HG02943 (cell line): ENCODE measurements around the gene PSME1.
A peak's percentile ranks its signal among the peaks of the same experiment; 100 is the strongest.
"Not testable (repeated sequence)": the region's sequence is repeated elsewhere in the genome, so short reads cannot be mapped to it uniquely, and the experiment has no call there.

Source experiments
- ATAC-seq: cut with Tn5 transposase; IDR thresholded peaks from one replicate; pipeline ENCODE4 v1.9.1; 2021; ENCODE audit warnings: mild to moderate bottlenecking, low read depth, moderate library complexity; ENCODE audit not compliant: unreplicated experiment

PSME1 gene

DNA sequence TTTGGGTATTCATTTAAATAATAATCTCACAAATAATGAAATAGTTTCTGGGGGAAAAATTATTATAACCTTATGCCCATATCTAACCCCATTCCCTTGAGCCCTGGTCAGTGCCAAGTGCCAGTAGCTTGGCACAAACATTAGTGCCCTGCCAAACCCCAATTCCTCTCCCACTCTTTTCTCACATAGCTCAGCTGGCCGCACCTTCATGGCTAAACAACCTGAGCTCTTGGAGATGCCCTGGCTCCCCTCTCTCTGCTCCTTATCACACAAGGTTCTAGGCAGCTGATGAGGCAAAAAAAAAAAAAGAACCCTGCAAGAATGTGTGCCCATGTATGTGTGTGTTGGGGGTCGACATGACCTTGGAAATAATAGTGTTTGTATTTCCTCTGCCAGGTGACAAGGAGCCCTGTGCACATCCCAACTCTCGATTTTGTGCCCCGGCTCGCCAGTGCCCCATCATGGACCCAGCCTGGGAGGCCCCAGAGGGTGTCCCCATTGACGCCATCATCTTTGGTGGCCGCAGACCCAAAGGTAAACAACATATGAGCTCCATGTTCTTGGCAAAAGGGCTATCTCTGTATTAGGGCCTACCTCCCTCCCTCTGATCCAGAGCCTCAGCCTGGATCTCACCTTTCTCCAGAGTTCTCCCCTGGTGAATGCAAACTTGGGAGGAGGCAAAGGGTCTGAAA lies 33.5 kb upstream of the PSME1 start:
- no peak for ATAC-seq

GRCh38 chr14:24103451-24103850 lies 32.5 kb upstream of the PSME1 start:
- no peak for ATAC-seq

DNA sequence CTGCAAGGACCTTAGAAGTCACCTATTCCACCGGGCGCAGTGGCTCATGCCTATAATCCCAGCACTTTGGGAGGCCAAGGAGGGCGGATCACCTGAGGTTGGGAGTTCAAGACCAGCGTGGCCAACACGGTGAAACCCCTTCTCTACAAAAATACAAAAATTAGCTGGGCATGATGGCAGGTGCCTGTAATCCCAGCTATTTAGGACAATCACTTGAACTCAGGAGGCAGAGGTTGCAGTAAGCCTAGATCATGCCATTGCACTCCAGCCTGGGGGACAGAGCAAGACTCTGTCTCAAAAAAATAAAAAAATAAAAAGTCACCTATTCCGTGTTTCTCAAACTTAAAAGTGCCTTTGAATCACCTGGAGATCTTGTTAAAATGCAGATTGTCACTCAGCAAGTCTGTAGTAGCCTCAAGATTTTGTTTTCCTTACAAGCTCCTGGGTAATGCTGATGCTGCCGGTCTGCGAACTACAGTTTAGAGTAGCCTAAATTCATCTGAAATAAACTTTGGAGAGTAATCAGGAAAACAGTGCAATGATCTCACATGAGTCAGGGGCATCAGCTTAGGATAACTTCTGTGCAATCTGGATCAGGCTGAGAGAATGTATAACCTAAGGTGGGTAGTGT lies 30.3 kb upstream of the PSME1 start:
- ATAC-seq = not testable (repeated sequence)

DNA sequence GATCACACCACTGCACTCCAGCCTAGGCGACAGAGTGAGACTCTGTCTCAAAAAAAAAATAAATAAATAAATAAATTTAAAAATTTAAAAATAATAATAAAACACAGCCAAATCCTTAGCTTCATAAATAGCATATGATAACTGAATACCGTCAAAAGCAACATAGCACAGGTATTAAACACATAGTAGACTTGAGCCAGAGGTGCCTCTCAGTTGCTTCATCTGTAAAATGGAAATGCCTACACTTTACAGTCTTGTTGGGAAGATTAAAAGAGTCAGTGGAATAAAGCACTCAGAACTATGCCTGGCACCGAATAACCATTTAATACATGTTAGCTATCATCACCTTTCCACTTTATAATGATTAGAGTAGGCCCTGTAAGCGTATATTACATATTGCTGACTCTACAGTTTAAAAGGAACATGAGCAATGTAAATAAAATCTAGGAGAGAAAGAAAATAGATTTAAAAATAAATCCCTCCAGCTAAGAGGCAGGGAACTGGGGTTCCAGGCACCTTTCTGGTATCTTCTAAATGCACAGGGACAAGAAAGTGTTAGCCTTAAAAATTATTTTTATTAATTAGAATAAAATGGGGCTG lies 29.2 kb upstream of the PSME1 start:
- no peak for ATAC-seq

GRCh38 chr14:24108336-24108874 lies 27.6 kb upstream of the PSME1 start:
- ATAC-seq = no peak

DNA sequence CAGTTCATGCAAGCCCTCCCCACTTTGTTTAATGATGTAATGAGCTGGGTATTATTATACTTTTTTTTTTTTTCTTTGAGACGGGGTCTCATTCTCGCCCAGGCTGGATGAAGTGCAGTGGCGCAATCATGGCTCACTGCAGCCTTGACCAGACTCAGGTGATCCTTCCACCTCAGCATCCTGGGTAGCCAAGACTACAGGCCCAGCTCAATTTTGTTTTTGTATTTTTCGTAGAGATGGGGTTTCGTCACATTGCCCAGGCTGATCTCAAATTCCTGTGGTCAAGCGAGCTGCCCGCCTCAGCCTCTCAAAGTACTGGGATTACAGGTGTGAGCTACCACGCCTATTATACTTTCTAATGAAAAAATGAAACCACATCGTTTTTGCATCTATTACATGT lies 25.9 kb upstream of the PSME1 start:
- no peak for ATAC-seq

DNA sequence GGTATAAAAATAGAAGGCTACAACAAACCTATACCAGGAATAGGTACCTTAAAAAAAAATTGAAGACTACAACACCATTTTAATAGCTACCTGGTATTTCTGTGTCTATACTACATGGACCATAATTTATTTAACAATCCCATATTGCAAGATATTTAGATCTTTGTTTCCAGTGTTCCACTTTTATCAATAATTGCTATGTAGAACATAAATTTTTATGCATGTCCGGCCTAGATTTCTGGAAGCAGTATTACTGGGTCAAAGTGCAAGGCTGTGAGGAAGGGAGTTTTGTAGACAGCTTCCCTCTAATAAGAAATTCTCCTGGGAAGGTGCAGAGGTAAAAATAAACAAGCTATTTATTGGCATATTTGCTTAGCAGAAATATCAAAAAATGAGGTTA lies 25.5 kb upstream of the PSME1 start:
- ATAC-seq = no peak

- no peak for ATAC-seq
These were observed 22.6 kb upstream of the PSME1 start for GRCh38 chr14:24113379-24113800.

GRCh38 chr14:24113801-24114531 lies 22.0 kb upstream of the PSME1 start:
- peak; percentile 16 for ATAC-seq

GRCh38 chr14:24114532-24115421 lies 21.2 kb upstream of the PSME1 start, which contains the start of the genes DCAF11 and NRL:
DCAF11 (plus strand) TSS chr14:24114777; CDS start chr14:24115595, 818 bp downstream.
NRL (minus strand) TSS chr14:24114949; CDS start chr14:24082848, 32,101 bp downstream.
- ATAC-seq = peak; percentile 83

DNA sequence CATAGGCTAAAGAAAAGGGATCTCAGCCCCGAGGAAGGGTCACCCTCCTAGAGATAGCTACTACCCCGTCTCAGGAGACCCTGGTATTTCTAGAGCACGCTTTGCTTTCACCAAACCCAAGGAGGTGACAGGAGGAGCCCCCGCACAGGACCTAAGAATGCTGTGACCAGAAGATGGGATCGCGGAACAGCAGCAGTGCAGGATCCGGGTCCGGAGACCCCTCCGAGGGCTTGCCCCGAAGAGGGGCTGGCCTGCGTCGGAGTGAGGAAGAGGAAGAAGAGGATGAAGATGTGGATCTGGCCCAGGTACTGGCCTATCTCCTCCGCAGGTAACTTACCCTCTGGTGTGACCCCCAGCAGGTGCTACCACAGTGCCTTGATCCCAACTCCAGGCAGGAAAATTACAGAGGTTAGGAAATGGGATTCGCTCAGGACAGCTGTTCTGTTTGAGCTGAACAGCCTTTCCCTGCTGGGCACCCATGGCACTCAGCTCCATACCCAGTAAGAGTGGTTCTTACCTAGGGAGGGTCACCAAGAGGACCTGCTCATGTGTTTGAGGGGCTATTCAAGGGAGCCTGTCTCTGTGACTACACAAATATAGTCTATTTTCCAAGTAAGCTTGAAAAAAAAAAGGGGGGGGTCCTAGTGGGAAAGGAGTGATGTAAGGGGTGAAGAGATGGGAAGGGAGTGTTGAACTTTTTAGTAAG lies 20.4 kb upstream of the PSME1 start:
- no peak for ATAC-seq

DNA sequence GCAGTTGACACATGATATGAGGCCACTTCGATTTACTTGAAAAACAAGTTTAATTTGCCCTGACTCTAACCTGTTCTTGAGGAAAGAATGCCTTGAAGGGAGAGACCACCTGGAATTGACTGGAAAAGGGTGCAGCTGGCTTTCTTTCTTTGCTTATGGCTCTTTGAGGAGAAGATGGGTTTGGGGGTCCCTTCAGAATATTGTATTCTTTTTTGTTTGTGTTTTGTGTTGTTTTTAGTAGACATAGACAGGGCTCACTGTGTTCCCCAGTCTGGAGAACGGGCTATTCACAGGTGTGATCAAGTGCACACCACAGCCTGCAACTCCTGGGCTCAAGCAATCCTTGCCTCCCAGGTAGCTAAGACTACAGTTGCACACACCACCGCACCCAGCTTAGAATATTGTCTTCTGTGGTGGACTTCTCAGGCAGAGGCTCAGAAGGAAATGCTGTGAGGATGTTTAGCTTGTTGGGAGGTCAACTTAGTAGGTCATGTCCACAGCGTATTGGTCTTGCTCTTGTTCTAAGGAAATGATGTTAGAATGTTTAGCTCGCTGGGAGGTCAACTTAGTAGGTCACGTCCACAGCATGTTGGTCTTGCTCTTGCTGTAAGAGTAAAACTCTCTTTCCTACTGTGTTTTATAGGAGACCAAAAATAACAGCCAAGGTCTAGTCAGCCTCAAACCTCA lies 19.7 kb upstream of the PSME1 start:
- no peak for ATAC-seq

GRCh38 chr14:24117179-24117578 lies 18.8 kb upstream of the PSME1 start:
- ATAC-seq = no peak

GRCh38 chr14:24119691-24120090 lies 16.3 kb upstream of the PSME1 start:
- no peak for ATAC-seq

- ATAC-seq = no peak
These were observed 14.8 kb upstream of the PSME1 start for GRCh38 chr14:24121210-24121609.

DNA sequence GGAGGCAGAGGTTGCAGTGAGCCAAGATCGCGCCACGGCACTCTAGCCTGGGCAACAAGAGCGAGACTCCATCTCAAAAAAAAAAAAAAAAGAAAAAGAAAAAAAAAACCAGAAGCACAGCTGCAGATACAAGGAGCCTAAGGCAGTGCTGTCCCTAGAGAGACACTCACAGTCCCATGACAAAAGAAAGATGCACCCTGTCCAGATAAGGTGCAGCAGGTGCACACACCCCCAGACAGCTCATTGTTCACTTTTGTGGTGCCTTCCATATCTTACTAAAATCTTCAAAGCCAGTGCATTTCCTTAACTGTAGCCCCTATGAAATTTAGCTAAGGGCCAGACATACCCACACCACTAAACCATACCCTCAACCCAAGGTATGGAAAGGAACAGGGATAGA lies 13.6 kb upstream of the PSME1 start:
- no peak for ATAC-seq

GRCh38 chr14:24122898-24123297 lies 13.1 kb upstream of the PSME1 start:
- no peak for ATAC-seq
